HPDE6-E6E7 (cell line): Measurements from ENCODE around the gene MOB3A.

Experiments
- DNase-seq: peaks from one replicate; pipeline ENCODE4 v3.0.0; 2011; ENCODE audit warnings: missing footprints; ENCODE audit errors: extremely low spot score

The MOB3A gene

DNA sequence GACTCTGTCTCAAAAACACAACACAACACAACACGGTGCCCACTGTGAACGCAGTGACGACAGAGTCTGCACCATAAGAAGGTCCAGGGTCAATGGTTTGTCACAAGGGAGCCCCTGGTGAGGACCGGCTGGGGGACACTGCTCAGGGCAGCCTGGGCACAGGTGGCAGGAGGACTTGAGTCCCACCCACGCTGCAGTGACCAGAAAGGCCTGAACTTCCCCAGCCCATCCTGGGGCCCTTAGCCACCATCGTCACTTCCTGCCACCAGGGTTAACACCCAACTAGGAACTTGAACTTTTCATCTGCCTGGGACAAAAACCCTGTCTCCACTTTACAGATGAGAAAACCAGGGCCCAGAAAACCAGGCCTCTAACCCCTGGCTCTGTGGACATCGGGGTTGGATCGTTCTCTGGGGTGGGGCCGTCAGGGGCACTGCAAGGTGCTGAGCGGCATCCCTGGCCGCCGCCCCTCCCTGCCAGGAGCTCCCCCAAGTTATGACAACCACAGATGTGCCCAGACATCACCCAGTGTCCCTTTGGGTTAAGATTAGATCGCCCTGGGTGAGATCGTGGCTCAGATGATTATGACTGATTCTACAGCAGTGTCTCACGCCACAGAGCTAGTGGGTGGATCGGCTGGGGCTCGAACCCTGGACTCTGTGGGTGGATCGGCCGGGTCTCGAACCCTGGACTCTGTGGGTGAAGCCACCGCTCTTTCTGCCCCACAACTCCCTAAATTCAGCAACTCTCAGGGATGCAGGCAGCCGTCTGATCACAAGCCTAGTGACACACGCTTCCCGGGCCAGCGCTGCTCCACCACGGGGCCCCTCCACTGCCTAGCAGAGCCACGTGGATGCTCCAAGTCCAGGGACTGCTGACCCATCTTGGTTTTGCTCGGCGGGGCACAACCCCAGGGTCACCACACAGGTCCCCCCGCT, 14.0 kb downstream of the MOB3A start:
- DNase-seq: no peak

DNA sequence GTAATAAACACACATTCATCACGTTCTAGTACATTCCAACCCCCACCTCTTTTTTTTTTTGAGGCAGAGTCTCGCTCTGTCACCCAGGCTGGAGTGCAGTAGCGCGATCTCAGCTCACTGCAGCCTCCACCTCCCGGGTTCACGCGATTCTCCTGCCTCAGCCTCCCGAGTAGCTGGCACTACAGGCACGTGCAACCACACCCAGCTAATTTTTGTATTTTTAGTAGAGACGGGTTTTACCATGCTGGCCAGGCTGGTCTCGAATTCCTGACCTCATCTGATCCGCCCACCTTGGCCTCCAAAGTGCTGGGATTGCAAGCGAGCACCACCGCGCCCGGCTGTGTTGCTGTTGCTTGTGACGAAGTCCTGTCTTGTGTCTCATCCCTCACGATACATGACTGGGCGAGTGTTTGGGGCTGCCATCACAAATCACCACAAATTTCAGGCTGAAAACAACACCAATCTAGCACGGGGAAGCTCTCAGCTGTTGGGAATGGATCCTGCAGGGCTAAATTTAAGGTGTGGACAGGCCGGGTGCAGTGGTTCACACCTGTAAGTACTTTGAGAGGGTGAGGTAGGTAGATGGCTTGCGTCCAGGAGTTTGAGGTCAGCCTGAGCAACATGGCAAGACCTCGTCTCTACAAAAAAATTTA, 15.7 kb downstream of the MOB3A start:
- no peak for DNase-seq

- DNase-seq: no peak
Measured at GRCh38 chr19:2079865-2080301, 16.2 kb downstream of the MOB3A start.

DNA sequence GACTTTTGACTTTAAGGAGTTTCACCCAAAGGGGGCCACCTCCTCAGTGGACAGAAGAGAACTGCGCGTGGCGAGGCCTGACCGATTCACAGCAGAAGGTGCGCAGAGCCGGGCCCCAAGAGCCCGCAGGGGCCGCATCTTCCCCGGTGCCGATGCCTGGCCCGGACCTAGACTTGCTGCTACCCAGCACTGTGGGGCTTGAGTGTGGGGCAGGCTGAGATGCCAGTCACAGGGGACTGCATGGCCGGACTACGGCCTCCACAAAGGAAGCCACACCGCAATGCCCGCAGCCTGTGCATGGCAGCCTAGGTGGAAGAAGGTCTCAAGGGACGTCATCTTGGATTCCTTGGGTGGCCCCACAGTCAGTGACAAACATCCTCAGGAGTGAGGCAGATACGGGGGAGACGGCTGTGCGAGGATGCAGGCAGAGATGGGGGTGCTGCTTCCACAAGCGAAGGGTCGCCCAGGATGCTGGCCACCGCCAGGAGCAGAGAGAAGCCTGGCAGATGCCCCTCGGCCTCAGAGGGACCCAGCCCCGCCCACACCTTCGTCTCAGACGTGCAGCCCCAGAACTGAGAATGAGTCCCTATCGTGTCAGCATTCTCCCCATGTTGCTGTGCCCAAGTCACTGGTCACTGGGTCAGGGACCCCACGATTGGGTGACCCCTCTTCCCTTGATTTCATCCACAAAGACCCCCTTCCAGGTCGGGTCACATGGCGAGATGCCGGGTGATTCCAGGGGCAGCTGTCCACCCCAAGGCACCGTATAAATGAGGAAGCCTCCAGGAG, 16.9 kb downstream of the MOB3A start:
- no peak for DNase-seq

GRCh38 chr19:2077833-2078619, 18.1 kb downstream of the MOB3A start:
- DNase-seq: no peak

GRCh38 chr19:2077398-2077797, 18.7 kb downstream of the MOB3A start:
- no peak for DNase-seq

DNA sequence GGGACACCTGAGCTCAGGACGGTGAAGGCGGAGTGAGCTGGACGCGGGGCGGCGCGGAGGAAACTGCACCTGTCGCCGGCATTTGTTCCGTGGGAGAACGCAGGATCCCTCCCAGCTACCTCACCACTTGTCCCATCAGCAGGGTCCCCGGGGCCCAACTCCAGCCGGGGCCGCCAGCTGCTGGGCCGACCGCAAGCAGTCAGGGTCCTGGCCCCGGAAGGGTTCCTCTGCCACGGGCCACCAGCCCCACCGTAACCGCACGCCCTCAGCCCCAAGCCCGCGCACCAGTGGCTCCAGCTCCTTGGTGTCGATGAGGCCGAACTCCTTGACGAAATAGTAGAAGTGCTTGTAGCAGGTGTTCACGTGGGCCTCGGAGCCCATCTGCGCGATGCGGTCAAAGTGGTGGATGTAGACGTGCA, 19.6 kb downstream of the MOB3A start:
- DNase-seq: no peak

DNA sequence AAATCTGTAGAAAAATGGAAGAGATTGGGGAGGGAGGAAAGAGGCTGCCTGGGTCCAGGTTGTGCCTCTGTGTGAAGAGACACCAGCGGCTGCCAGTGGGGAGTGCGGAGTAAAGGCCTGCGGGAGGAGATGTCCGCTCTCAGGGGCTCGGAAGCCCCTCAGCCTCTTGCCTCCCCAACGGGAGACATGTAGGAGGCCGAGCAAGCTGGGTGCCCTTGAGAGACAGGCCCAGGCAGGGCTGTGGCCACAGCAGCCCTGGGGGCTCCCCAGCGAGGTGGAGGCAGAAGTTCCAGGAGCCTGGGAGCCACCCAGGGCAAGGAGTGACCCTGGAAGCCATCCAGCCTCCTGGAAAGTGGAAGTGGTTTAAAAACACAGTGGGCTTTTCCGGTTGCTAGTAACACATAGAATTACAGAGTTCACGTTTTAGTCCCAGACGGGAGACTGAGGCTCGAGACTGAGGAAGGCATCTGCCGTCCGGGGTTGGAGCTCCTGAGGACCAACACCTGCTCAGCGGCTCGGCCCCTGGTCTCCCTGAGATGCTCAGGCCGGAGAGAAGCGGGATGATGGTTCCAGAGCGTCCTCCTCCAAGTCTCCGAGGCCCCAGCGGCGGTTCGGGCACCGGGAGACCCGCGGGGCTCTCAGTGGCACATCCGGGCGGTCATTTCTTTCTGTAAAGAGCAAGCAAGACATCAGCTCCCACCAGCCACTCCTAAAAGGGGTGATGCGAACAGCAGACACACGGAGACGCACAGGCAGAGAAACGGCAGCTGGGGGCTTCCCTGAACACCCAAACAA, 23.2 kb downstream of the MOB3A start:
- DNase-seq: no peak

GRCh38 chr19:2070986-2071673, 25.0 kb downstream of the MOB3A start:
- DNase-seq: no peak

DNA sequence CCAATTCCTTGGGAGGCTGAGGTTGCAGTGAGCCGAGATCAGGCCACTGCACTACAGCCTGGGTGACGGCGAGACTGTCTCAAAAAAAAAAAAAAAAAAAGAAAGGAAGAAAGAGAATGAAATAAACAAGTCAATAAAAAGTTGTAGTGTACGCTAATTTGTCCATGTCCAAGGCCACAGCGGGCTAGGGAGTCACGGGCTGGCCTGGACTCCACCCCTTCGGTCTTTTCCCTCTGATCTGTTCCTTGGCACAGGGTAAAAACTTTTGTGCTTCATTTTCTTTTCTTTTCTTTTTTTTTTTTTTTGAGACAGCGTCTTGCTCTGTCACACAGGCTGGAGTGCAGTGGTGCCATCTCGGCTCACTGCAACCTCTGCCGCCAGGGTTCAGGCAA, 25.7 kb downstream of the MOB3A start:
- no peak for DNase-seq

DNA sequence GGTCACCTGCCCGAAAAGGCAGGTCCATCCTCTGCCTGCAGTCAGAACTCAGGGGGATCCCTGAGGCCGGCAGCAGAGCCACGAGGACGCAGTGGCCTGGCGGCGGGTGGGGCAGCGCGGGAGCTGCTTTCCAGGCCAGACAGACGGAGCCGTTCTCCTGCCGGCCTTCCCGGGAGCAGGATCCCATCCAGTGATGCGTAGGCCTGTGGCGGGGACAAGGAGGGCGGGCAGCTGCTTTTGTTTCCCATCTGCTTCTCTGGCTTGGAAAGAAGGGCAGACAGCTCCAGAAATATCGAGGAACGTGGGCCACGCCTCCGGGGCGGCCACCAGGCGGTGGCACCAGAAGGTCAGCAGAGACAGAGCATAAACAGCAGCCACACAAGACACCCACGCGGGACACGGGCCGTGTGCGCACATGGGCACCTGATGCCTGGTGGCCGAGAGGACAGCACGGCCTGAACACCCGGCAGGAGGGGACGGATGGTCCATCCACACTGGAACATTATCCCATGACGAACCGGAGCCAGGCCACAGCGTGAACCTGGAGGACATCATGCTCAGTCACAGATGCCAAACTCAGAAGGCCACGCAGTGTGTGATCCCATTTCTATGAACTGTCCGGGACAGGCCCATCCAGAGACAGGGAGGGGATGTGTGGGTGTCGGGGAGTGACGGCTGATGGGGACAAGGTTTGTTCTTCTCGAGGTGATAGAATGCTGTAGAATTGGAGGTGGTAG, 31.2 kb downstream of the MOB3A start:
- DNase-seq: no peak

- DNase-seq: no peak
Measured at GRCh38 chr19:2064395-2064787, 31.7 kb downstream of the MOB3A start.

- no peak for DNase-seq
Measured at GRCh38 chr19:2063824-2064223, 32.3 kb downstream of the MOB3A start.

DNA sequence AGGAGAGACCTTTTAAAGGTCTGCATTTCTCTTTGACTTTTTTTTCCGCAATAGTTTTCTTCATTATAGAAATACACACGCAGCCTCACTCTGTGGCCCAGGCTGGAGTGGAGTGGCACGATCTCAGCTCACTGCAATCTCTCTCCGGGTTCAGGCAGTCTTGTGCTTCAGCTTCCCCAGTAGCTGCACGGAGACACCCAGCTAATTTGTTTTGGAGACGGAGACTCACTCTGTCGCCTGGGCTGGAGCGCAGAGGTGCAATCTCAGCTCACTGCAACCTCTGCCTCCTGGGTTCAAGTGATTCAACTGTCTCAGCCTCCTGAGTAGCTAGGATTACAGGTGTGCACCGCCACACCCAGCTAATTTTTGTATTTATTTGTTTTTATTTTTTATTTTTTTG, 33.4 kb downstream of the MOB3A start:
- DNase-seq: no peak

DNA sequence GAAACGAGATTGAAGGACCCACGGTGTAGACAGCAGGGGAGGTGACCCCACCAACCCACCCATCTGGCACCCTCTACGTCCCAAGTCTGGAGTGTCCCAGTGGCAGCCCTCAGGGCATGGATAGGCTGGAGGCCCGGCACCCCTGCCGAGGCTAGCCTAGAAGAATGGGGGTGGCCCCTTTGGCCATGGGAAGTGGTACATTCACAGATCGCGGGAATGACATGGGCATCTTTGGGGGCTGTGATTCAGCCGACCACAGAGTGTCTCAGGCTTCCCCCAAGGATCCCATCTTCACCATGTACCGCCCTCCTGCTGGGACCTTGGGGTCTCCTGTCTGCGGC, 33.8 kb downstream of the MOB3A start:
- DNase-seq: no peak

GRCh38 chr19:2061495-2062388, 34.4 kb downstream of the MOB3A start:
- peak; percentile 94 for DNase-seq

DNA sequence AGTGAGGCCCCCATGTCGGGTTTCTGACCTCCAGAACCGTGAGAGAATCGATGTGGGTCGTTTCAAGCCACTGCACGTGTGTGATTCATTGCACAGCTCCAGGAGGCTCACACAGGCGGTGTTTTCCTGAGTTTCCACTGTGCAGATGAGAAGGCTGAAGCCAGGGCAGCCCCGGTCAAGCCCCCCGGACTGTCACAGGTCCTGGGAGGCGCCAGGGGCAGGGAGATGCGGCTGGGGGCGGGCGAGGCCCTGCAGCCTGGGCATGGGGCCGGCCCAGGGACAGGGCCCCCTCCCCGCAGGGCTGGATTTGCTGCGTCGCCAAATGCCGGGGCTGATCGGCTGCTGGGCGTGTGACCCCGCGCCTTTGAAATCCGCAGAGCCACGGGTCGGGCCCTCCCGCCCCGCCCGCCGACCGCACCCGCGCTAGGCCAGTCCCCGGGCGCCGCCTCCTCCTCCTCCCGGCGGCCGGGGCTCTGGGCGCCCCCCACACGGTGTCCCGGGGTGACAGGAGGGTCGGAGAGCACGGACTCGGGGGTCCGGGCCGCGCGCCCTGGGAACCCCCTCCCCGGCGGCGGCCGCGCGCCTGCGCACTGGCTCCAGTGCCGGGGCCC, 35.1 kb downstream of the MOB3A start:
- peak; percentile 34 for DNase-seq
